ENCODE results near the gene GABRG3. TPM values are rescaled to one million over a fixed set of nuclear protein-coding genes. Genes with fewer than 3 reads are reported as not detected.

The GABRG3 gene
- total RNA-seq, 1 donor from 2014 or later, result 0.06 TPM

GRCh38 chr15:27582726-27583410 is 611.9 kb downstream of the GABRG3 start:
- no peak for DNase-seq (ENCODE audit: low read depth)
- H3K4me3 ChIP-seq (ENCODE audit: low read depth, low read length), result no peak overlapping the region
- no peak for TF ChIP-seq CTCF (conservative IDR thresholded peaks at IDR 0.05; ENCODE audit: low read depth, low read length)

DNA sequence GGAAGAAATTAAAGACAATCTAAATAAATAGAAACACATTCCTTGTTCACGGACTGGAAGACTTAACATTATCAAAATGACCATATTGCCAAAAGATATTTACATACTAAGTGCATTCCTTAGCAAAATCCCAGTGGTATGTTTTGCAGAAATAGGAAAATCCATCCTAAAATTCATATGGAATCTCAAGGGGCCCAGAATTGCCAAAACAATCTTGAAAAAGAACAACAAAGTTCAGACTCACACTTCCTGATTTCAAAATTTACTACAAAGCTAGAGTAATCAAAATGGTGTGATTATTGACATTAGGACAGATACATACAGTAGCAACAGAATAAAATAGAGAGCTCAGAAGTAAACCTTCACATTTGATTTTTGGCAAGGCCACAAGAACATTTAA is 612.7 kb downstream of the GABRG3 start:
- no peak overlapping the region for H3K4me3 ChIP-seq (ENCODE audit: low read depth, low read length)
- no peak for DNase-seq (ENCODE audit: low read depth)
- TF ChIP-seq CTCF (conservative IDR thresholded peaks at IDR 0.05; ENCODE audit: low read depth, low read length), result no peak

- no peak for TF ChIP-seq CTCF (conservative IDR thresholded peaks at IDR 0.05; ENCODE audit: low read depth, low read length)
- no peak overlapping the region for H3K4me3 ChIP-seq (ENCODE audit: low read depth, low read length)
- DNase-seq (ENCODE audit: low read depth), result no peak
These were observed 614.2 kb downstream of the GABRG3 start for GRCh38 chr15:27585041-27585640.

DNA sequence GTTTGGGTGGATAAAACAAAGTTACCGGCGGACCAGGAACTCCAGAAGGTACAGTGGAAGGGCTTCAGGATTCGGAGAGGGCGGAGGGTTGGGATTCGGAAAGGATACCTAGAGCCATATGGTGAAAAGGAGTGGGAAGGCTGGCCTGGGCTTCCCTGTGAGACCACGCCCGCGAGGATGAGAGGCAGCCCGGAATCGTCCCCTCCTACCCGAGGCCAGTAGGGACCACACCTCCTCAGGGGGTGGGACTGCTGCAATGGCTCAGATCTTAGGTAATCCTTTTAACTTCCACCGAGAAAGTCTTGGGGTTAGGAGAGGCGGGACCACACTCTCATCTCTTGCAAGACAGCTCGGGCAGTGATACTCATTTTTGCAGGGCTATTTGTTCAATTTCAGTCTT is 616.8 kb downstream of the GABRG3 start:
- DNase-seq (ENCODE audit: low read depth), result no peak
- TF ChIP-seq CTCF (conservative IDR thresholded peaks at IDR 0.05; ENCODE audit: low read depth, low read length), result no peak
- H3K4me3 ChIP-seq (ENCODE audit: low read depth, low read length), result no peak overlapping the region

GRCh38 chr15:27589260-27589659 is 618.3 kb downstream of the GABRG3 start:
- no peak for DNase-seq (ENCODE audit: low read depth)
- TF ChIP-seq CTCF (conservative IDR thresholded peaks at IDR 0.05; ENCODE audit: low read depth, low read length), result no peak
- H3K4me3 ChIP-seq (ENCODE audit: low read depth, low read length), result no peak overlapping the region

DNA sequence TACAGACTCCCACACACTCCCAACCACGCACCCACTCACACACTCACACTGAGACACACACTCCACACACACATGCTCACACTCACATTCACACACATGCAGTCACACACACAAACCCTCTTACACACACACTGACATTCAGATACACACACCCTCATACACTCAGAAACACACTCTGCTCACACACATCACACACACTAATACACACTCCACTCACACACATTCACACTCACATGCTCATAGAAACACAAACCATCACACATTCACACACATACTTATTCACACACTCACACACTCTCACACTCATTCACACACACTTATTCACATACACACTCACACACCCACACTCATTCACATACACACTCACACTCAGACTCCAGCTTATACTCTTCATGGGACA is 618.8 kb downstream of the GABRG3 start:
- no peak overlapping the region for H3K4me3 ChIP-seq (ENCODE audit: low read depth, low read length)
- TF ChIP-seq CTCF (conservative IDR thresholded peaks at IDR 0.05; ENCODE audit: low read depth, low read length), result no peak
- no peak for DNase-seq (ENCODE audit: low read depth)

Other genes starting within 250 kb of the GABRG3 start
- gene GABRB3, start 198.1 kb upstream of the GABRG3 start, total RNA-seq, result 0.58 and 0.80 TPM in 2 replicates
- gene GABRA5, start 104.1 kb upstream of the GABRG3 start, total RNA-seq, result 0.29 and 0.43 TPM in 2 replicates

All from epithelial cell of proximal tubule (primary cell).